Osteocyte (in vitro differentiated cells): Measurements from ENCODE around the gene PRPF4. TPM values are rescaled to one million over a fixed set of nuclear protein-coding genes. Genes with fewer than 3 reads are reported as not detected.

Experiments used
- DNase-seq: peaks from one replicate; pipeline ENCODE4 v3.0.0; 2021; ENCODE audit warnings: mixed read lengths; ENCODE audit not compliant: unreplicated experiment; ENCODE audit errors: extremely low spot score
- H3K27ac Mint-ChIP-seq: one replicate; pipeline ENCODE4 v1.8.0; 2021; ENCODE audit warnings: mild to moderate bottlenecking, mixed read lengths; ENCODE audit not compliant: unreplicated experiment
- H3K27me3 Mint-ChIP-seq: one replicate; pipeline ENCODE4 v1.8.0; 2021; ENCODE audit warnings: mixed read lengths; ENCODE audit not compliant: unreplicated experiment
- H3K36me3 Mint-ChIP-seq: one replicate; pipeline ENCODE4 v1.8.0; 2021; ENCODE audit warnings: mixed read lengths; ENCODE audit not compliant: unreplicated experiment
- H3K4me1 Mint-ChIP-seq: one replicate; pipeline ENCODE4 v1.8.0; 2021; ENCODE audit warnings: mixed read lengths; ENCODE audit not compliant: unreplicated experiment
- H3K4me3 Mint-ChIP-seq: one replicate; pipeline ENCODE4 v1.8.0; 2021; ENCODE audit warnings: mild to moderate bottlenecking, moderate library complexity, mixed read lengths; ENCODE audit not compliant: unreplicated experiment
- H3K9me3 Mint-ChIP-seq: one replicate; pipeline ENCODE4 v1.8.0; 2021; ENCODE audit warnings: mixed read lengths; ENCODE audit not compliant: unreplicated experiment
- total RNA-seq: library from RNA; stranded (reverse); gene quantifications from 2 replicates; pipeline ENCODE4 v1.2.1, GENCODE V29; 2021
- TF ChIP-seq, protein P1 (sequence below): fragments of 200-600 bp; sonication (generic); IDR thresholded peaks from 2 replicates; pipeline ENCODE4 v1.5.0; 2021; ENCODE audit warnings: antibody characterized with exemption, mild to moderate bottlenecking, moderate library complexity

The PRPF4 gene
- total RNA-seq, 1 donor from 2014 or later = 22.0 TPM

DNA sequence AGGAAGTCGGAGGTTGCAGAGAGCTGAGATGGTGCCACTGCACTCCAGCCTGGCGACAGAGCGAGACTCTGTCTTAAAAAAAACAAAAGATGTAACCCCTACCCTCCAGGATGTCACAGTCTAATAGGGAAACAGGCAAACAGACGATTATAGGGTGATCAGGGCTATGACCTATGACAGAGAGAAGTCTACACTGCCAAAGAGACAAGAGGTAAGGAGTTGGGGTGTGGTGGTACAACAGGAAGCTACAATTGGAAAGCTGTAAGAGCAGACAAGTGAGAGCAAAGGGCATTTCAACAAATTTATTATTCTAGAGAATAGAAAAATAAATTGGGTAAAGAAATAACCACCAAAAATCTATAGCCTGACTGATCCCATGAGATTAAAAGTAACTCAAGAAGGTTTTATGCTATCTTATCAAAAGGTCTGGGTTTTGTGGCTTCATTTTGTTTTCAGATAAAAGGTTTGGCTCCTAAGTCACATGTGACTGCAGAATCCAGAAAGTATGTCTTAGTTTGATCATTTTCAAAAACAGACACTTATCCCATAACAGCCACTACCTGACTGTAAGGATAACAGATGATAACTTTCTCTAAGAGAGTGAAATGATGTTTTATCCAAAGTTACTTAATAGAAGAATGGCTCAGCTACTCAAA, 7.4 kb upstream of the PRPF4 start:
- no peaks in the 10 kb centered on the region for H3K4me1 Mint-ChIP-seq
- DNase-seq = no peak
- H3K4me3 Mint-ChIP-seq = no peak overlapping the region
- H3K36me3 Mint-ChIP-seq = peaks cover 45% of the 10 kb centered on the region
- H3K27me3 Mint-ChIP-seq = no peaks in the 10 kb centered on the region
- TF ChIP-seq, protein P1, sequence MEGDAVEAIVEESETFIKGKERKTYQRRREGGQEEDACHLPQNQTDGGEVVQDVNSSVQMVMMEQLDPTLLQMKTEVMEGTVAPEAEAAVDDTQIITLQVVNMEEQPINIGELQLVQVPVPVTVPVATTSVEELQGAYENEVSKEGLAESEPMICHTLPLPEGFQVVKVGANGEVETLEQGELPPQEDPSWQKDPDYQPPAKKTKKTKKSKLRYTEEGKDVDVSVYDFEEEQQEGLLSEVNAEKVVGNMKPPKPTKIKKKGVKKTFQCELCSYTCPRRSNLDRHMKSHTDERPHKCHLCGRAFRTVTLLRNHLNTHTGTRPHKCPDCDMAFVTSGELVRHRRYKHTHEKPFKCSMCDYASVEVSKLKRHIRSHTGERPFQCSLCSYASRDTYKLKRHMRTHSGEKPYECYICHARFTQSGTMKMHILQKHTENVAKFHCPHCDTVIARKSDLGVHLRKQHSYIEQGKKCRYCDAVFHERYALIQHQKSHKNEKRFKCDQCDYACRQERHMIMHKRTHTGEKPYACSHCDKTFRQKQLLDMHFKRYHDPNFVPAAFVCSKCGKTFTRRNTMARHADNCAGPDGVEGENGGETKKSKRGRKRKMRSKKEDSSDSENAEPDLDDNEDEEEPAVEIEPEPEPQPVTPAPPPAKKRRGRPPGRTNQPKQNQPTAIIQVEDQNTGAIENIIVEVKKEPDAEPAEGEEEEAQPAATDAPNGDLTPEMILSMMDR = no peak
- no peaks in the 10 kb centered on the region for H3K9me3 Mint-ChIP-seq
- no peak overlapping the region for H3K27ac Mint-ChIP-seq

GRCh38 chr9:113269355-113269754, 6.1 kb upstream of the PRPF4 start:
- no peak for DNase-seq
- no peaks in the 10 kb centered on the region for H3K27me3 Mint-ChIP-seq
- H3K9me3 Mint-ChIP-seq = no peaks in the 10 kb centered on the region
- H3K4me3 Mint-ChIP-seq = no peak overlapping the region
- no peak overlapping the region for H3K27ac Mint-ChIP-seq
- H3K36me3 Mint-ChIP-seq = peaks cover 45% of the 10 kb centered on the region
- TF ChIP-seq, protein P1 = no peak
- H3K4me1 Mint-ChIP-seq = peaks cover 8% of the 10 kb centered on the region

- Mint-ChIP-seq H3K27ac (no peak overlapping the region), H3K4me1 (peaks cover 9% of the 10 kb centered on the region), H3K9me3 (no peaks in the 10 kb centered on the region), H3K4me3 (no peak overlapping the region), H3K36me3 (peaks cover 43% of the 10 kb centered on the region), H3K27me3 (no peaks in the 10 kb centered on the region)
- no peak for DNase-seq
- TF ChIP-seq, protein P1 = no peak
Observed at GRCh38 chr9:113269871-113270270, 5.6 kb upstream of the PRPF4 start.

DNA sequence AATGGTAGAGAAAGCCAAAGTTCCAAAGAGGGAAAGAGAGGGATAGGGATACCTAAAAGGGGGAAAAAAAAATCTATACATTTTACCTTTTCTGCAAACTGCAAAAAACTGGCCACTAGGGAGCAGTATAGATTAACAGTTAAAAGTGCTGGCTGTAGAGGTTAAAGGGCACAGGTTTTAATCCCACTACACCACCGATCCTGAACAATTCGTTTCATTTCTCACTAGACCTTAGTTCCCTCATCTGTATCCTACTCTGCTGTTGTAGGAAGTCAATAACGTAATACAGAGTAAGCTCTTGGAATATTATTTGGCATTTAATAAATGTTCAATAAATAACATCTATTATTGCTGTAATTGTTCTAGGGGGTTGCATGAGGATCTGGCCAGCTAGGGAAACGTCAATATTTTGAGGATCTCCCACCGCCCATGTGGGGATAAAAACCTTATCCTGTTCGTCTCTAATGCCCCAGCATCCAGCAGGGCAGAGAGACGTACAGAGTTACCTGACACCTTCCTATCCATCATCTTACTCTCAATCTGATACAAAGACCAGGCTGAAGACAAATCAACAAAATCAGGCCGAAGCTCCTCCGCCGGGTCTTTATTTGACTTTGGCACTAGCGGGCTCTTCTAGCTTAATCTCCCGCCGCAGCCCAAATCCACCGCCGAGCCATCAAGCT, 843 bp upstream of the PRPF4 start:
- no peak overlapping the region for H3K27ac Mint-ChIP-seq
- peaks cover 33% of the 10 kb centered on the region for H3K36me3 Mint-ChIP-seq
- no peaks in the 10 kb centered on the region for H3K9me3 Mint-ChIP-seq
- no peak for DNase-seq
- no peak overlapping the region for H3K4me3 Mint-ChIP-seq
- TF ChIP-seq, protein P1 = peak; percentile 76
- peaks cover 13% of the 10 kb centered on the region for H3K4me1 Mint-ChIP-seq
- no peaks in the 10 kb centered on the region for H3K27me3 Mint-ChIP-seq

DNA sequence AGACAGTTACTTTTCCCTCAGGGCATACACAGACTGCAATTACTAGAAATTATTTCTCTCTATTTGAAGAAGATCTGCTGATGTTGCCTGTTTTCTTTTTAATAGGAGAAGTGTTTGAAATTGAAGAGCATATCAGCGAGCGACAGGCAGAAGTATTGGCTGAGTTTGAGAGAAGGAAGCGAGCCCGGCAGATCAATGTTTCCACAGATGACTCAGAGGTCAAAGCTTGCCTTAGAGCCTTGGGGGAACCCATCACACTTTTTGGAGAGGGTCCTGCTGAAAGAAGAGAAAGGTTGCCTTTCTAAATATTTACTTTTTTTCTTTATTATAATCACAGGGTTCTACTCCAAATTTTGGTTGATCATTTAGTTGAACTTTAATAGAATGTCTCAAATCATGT, 3.4 kb downstream of the PRPF4 start:
- Mint-ChIP-seq H3K4me3 (no peak overlapping the region), H3K27ac (no peak overlapping the region), H3K9me3 (no peaks in the 10 kb centered on the region), H3K4me1 (peaks cover 10% of the 10 kb centered on the region), H3K27me3 (no peaks in the 10 kb centered on the region), H3K36me3 (peaks cover 40% of the 10 kb centered on the region)
- TF ChIP-seq, protein P1 = no peak
- no peak for DNase-seq
